ENCODE measurements around the gene BRD9. TPM values are rescaled to one million over a fixed set of nuclear protein-coding genes. Genes with fewer than 3 reads are reported as not detected.
"Not testable (repeated sequence)": the region's sequence is repeated elsewhere in the genome, so short reads cannot be mapped to it uniquely, and the experiment has no call there.

The BRD9 gene
- total RNA-seq, 2 donors from 2014 or later = 17.9 to 46.2 TPM

DNA sequence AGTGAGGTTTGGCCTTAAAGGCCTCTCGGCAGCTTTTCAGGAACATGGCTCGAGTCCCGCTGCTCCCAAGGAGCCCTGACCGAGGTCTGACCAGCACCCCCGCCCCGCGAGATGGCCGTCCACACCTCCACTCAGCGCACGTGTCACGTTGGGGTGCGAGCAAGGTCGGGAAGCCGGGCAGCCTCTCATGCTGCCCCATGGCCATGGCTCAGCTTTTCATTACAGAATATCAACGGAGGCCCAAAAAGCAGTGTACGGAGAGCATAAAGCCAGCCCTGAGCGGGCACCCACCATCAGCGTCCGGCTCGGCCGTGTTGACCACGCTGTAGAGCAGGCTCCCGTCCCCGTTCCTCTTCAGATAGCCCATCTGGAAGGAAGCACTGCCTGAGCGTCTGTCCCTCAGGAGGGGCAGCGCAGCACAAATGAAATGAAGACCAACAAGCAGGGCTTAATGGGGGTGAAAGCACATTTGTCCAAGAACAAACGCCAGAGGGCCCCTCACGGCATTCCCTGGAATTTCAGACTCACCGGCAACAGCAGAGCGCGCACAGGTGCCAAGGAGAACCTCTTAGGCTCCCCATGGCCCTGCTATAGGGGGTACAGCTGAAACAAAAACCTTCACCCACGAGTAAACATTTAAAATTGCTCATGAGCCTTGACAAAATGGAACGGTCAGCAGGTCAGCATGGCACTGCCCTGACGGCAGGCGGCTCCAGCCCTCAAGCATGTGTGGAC lies 11.6 kb downstream of the BRD9 start:
- intact Hi-C loops (cut with DNase I) = no loop called here
- Histone ChIP-seq H3K27me3 (replicated peaks; ENCODE audit: insufficient read depth) (no peaks in the 10 kb centered on the region), H3K36me3 (peaks cover 13 to 31% of the 10 kb centered on the region in 2 donors), H3K4me1 (replicated peaks) (no peaks in the 10 kb centered on the region), H3K9me3 (no peaks in the 10 kb centered on the region), H3K27ac (no peak overlapping the region), H3K4me3 (no peak overlapping the region)
- WGBS = 93% methylated on average over 35 of the region's 35 CpGs
- TF ChIP-seq POLR2A (IDR thresholded peaks at IDR 0.05) = no peak
- TF ChIP-seq, protein P1, sequence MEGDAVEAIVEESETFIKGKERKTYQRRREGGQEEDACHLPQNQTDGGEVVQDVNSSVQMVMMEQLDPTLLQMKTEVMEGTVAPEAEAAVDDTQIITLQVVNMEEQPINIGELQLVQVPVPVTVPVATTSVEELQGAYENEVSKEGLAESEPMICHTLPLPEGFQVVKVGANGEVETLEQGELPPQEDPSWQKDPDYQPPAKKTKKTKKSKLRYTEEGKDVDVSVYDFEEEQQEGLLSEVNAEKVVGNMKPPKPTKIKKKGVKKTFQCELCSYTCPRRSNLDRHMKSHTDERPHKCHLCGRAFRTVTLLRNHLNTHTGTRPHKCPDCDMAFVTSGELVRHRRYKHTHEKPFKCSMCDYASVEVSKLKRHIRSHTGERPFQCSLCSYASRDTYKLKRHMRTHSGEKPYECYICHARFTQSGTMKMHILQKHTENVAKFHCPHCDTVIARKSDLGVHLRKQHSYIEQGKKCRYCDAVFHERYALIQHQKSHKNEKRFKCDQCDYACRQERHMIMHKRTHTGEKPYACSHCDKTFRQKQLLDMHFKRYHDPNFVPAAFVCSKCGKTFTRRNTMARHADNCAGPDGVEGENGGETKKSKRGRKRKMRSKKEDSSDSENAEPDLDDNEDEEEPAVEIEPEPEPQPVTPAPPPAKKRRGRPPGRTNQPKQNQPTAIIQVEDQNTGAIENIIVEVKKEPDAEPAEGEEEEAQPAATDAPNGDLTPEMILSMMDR (IDR thresholded peaks at IDR 0.05) = no peak
- no peak for TF ChIP-seq POLR2AphosphoS5 (IDR thresholded peaks at IDR 0.05)
- DNase-seq (ENCODE audit: low spot score) = no peak

DNA sequence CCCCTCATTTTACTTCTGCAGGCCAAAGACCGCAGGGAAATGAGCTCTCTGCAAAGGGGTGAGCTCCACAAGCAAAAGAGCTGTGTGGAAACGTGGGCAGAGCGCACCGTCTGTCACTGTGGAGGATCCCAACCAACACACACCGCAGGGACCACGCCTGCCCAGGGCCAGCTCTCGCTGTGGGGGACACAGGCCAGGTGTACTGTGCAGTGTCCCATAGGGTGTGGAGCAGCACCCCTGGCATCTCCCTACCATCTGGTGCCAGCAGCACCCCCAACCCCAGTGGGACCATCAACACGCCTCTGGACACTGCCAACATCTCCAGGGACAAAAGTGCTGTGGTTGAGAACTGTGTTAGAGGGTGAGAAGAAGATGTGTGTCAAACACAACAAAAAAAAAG lies 13.9 kb downstream of the BRD9 start:
- H3K4me3 ChIP-seq; H3K27ac ChIP-seq; H3K9me3 ChIP-seq; H3K4me1 ChIP-seq (replicated peaks); H3K27me3 ChIP-seq (replicated peaks; ENCODE audit: insufficient read depth); DNase-seq (ENCODE audit: low spot score); intact Hi-C loops (cut with DNase I): not testable (repeated sequence)
- no CpG with 5 or more reads among the region's 8 CpGs for WGBS
- peaks cover 4 to 18% of the 10 kb centered on the region in 2 donors for H3K36me3 ChIP-seq

DNA sequence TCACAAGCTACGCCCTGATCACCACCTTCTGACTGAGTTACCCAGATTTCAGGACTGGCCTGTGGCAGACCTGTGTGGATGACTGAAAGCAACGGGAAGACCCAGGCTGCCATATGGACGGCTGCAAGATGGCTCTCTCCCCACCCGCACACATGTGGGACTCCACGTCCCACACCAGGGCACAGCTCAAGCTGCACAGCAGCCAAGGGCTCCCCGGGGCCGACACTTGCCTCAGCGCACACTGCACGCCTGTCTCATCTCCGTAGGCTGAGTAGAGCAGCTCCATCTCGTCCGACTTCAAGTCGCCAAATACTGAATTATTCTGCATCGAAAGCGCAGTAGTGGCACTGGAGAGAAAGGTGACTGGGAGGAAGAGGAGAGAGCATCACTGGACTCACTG lies 14.5 kb downstream of the BRD9 start:
- intact Hi-C loops (cut with DNase I) = no loop called here
- Histone ChIP-seq H3K27me3 (replicated peaks; ENCODE audit: insufficient read depth) (no peaks in the 10 kb centered on the region), H3K4me3 (no peak overlapping the region), H3K36me3 (peaks cover 4 to 22% of the 10 kb centered on the region in 2 donors), H3K4me1 (replicated peaks) (no peaks in the 10 kb centered on the region), H3K9me3 (no peaks in the 10 kb centered on the region), H3K27ac (no peak overlapping the region)
- TF ChIP-seq, protein P1 (IDR thresholded peaks at IDR 0.05) = no peak
- TF ChIP-seq POLR2A (IDR thresholded peaks at IDR 0.05) (no peak), POLR2AphosphoS5 (IDR thresholded peaks at IDR 0.05) (no peak)
- WGBS = 94% methylated on average over 15 of the region's 15 CpGs
- no peak for DNase-seq (ENCODE audit: low spot score)

DNA sequence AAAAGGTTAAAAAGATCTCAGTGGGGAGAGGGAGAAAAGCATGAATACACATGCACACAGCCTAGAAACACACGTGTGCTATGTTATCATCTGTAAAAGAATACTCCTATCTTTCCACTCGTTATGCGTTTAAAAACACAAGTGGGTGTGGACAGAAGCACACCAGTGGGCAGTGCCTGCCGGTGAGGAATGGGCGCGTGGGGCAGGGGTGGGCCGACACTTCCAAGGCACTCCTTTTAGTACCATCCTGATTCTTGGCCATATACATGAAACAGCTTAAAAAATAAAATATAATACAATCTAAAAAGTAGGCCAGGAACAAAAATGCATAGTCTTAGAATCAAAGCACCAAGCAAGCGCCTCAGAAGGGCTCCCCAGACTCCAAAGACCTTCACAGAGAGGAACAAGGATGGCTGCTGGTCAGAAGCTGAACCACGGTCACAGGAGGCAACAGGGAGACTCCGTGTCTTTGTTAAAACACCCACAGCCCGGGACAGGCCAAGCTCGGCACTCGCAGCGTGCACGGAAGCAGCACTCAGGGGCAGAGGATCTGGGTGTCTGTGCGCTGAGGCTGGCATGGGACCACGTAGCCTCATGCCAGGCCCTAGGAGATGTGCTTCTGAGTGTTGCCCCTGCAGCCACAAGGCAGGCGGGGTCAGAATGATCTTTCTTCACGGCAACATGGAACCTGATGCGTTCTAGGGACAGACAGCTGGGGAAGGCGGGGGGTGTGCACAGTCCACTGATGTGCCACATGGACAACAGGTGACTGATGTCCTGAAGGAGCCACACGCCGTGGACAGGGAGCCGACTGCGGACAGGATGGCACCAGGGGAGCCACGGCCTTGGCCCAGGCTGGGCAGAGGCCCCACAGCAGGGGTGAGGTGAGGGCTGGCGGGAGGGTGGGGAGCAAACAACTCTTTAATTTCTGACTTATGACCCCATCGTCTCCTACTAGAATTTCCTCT lies 15.9 kb downstream of the BRD9 start:
- TF ChIP-seq POLR2AphosphoS5 (IDR thresholded peaks at IDR 0.05) (no peak), POLR2A (IDR thresholded peaks at IDR 0.05) (no peak)
- TF ChIP-seq, protein P1 (IDR thresholded peaks at IDR 0.05) = no peak
- no peaks in the 10 kb centered on the region for H3K9me3 ChIP-seq
- DNase-seq (ENCODE audit: low spot score) = no peak
- no peak overlapping the region for H3K4me3 ChIP-seq
- no peaks in the 10 kb centered on the region for H3K27me3 ChIP-seq (replicated peaks; ENCODE audit: insufficient read depth)
- no peaks in the 10 kb centered on the region for H3K4me1 ChIP-seq (replicated peaks)
- intact Hi-C loops (cut with DNase I) = no loop called here
- no peak overlapping the region for H3K27ac ChIP-seq
- whole genome bisulfite sequencing = 91% methylated on average over 28 of the region's 28 CpGs
- peaks cover 4 to 26% of the 10 kb centered on the region in 2 donors for H3K36me3 ChIP-seq

DNA sequence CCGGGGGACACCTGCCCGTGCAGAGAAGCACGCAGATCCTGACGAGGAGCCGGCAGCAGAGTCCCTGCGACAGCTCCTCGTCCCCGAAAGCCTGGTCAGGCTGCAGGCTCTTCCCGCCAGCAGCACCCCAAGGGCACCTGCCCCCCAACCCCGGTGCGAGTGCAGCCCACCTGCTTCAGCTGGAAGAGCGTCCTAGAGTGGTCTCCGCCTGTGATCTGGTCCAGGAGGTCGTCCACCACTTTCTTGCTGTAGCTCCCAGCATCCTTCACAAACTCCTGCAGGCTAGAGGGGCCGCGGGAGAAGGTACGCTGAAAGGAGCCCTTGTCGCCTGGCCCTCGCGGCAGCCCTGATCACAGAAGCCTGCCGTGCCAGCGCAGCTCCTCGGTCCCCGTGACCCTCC lies 16.7 kb downstream of the BRD9 start:
- H3K9me3 ChIP-seq = no peaks in the 10 kb centered on the region
- H3K27me3 ChIP-seq (replicated peaks; ENCODE audit: insufficient read depth) = no peaks in the 10 kb centered on the region
- no peaks in the 10 kb centered on the region for H3K4me1 ChIP-seq (replicated peaks)
- no peak overlapping the region for H3K4me3 ChIP-seq
- TF ChIP-seq POLR2A (IDR thresholded peaks at IDR 0.05) = no peak
- TF ChIP-seq, protein P1 (IDR thresholded peaks at IDR 0.05) = no peak
- no peak overlapping the region for H3K27ac ChIP-seq
- WGBS = 95% methylated on average over 24 of the region's 24 CpGs
- no peak for DNase-seq (ENCODE audit: low spot score)
- intact Hi-C loops (cut with DNase I) = no loop called here
- peaks cover 4 to 28% of the 10 kb centered on the region in 2 donors for H3K36me3 ChIP-seq

All from prostate gland (tissue), 2 donors.